IPS-20b (cell line): ENCODE data around the gene ACSS1.
"Not testable (repeated sequence)": the region's sequence is repeated elsewhere in the genome, so short reads cannot be mapped to it uniquely, and the experiment has no call there.

Experiments used
- H3K27ac ChIP-seq: one replicate; pipeline ENCODE4 v1.5.1; 2013; ENCODE audit warnings: low read length
- H3K27me3 ChIP-seq: 2 replicates; pipeline ENCODE4 v1.6.1; 2013; ENCODE audit warnings: mild to moderate bottlenecking, low read length, inconsistent platforms; ENCODE audit not compliant: insufficient read depth
- H3K36me3 ChIP-seq: 2 replicates; pipeline ENCODE4 v1.6.1; 2013; ENCODE audit warnings: low read depth, mild to moderate bottlenecking, inconsistent platforms, low read length, moderate library complexity; ENCODE audit not compliant: insufficient read depth
- H3K4me1 ChIP-seq: 2 replicates; pipeline ENCODE4 v1.6.1; 2013; ENCODE audit warnings: mild to moderate bottlenecking, control low read depth, inconsistent platforms, low read length, moderate library complexity; ENCODE audit not compliant: insufficient read depth
- H3K4me3 ChIP-seq: 2 replicates; pipeline ENCODE4 v1.5.1; 2013; ENCODE audit warnings: mild to moderate bottlenecking, low read length, inconsistent platforms
- H3K9ac ChIP-seq: 2 replicates; pipeline ENCODE4 v1.6.1; 2013; ENCODE audit warnings: low read depth, mild to moderate bottlenecking, inconsistent platforms, low read length, moderate library complexity
- H3K9me3 ChIP-seq: 2 replicates; pipeline ENCODE4 v1.6.1; 2013; ENCODE audit warnings: mild to moderate bottlenecking, low read depth, low read length, inconsistent platforms; ENCODE audit not compliant: insufficient read depth

Gene ACSS1

GRCh38 chr20:25009218-25010145, 48.5 kb downstream of the ACSS1 start:
- H3K4me3 ChIP-seq: no peak overlapping the region
- H3K9ac ChIP-seq: no peak overlapping the region
- no peak overlapping the region for H3K27ac ChIP-seq
- H3K4me1 ChIP-seq: no peaks in the 10 kb centered on the region
- H3K27me3 ChIP-seq: no peaks in the 10 kb centered on the region
- H3K36me3 ChIP-seq: no peaks in the 10 kb centered on the region
- H3K9me3 ChIP-seq: no peaks in the 10 kb centered on the region

DNA sequence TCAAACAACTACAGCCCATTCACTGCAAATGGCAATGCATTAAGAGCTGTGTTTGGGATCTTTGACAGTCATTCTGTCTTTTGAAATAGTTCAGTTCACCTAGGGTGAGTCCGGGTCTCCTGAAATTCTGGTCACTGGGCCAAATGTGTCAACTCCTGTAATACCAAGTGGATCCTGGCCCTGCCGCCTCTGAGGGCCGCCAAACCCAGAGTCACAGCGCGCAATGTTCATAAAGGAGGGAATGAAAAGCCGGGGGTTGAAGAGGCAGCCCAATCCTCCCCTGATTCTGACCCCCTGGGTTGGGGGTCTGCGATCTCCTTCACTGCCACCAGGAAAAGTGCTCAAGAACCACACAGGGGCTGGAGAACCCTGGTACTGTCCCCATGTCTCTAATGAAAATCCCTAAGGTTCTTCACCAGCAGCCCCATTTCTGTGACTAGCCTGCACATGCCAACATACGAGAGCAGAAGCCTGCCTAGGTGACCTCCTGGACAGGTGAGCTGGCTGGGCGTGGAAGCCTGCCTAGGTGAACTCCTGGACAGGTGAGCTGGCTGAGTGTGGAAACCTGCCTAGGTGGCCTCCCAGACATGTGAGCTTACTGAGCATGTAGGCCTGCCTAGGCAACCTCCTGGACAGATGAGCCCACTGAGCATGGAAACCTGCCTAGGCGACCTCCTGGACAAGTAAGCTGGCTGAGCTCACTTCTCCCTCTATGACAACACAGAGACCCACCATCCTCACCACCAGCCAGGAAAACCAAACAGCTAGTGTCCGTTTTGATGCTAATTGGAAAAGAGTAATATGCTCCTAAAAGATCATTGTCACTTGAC, 49.3 kb downstream of the ACSS1 start:
- H3K9me3 ChIP-seq: no peaks in the 10 kb centered on the region
- H3K36me3 ChIP-seq: no peaks in the 10 kb centered on the region
- no peaks in the 10 kb centered on the region for H3K4me1 ChIP-seq
- no peaks in the 10 kb centered on the region for H3K27me3 ChIP-seq
- H3K4me3 ChIP-seq: no peak overlapping the region
- H3K27ac ChIP-seq: no peak overlapping the region
- no peak overlapping the region for H3K9ac ChIP-seq

DNA sequence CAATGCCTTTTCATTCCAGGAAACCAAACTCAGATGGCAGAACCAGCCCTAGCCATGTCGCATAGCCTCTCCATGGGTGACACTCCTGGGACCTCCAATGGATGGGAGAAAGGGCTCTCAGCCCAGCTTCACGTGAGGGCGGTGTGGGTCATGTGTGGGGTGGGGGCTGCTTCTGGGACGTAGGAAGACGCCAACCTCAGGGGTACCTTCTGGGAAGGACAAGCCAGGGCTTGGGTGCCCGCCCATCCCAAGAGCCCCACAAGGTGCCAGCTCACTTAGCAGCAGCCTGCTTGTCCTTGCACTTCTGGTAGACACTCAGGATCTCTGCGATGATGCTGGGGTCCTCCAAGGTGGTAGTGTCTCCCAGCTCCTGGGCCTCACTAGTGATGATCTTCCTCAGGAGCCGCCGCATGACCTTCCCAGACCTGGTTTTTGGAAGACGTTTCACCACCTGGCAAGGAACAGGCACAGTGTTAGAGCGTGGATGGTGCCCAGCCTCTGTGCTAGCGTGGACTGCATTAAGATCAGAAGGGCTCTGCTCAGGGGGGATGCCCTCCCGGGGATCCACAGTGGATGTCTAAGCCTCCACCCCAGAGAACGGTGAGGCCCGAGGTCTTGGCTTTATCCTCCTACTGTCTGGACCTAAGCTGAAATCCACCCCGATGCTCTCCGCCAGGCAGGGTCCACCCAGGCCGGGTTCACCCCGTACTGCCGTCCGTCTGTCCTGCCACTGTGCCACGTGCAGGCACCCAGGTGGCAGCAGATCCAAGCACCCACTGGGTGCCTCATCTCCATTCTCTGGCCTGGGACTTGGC, 50.2 kb downstream of the ACSS1 start:
- H3K27me3 ChIP-seq: no peaks in the 10 kb centered on the region
- no peak overlapping the region for H3K4me3 ChIP-seq
- no peaks in the 10 kb centered on the region for H3K36me3 ChIP-seq
- H3K9me3 ChIP-seq: no peaks in the 10 kb centered on the region
- no peak overlapping the region for H3K27ac ChIP-seq
- H3K4me1 ChIP-seq: no peaks in the 10 kb centered on the region
- H3K9ac ChIP-seq: no peak overlapping the region

DNA sequence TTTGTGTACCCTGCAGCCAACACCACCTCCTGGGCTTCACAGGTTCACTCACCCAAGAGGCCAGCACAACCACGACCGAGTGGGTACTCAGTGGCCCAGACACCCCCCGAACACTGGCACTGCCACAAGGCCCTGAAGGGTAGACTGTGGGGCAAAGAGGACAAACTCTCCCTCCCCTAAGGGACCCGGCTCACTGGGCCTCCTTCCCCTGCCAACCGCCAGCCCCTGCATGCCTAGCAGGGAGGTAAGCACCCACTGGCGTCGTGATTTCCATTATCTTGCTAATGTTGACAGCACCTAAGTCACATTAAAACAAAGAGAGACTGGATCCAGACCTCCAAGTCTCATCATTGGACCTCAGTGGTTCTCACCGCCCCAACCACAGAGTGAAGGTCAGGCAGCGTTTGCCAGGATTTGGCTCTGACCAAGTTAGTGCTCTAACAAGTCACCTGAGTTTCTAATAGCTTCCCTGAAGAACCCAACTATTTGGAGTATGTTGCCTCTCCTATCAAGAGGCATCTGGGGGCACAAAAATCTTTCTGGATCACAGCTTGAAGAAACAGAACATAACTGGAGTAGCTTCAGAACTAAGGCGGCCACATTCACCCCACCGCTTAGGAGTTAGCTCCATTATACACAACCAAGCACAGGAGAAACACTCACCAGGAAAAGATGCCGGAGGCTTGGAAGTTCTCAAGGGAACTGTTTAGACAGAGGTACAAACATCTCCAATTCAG, 51.3 kb downstream of the ACSS1 start:
- no peak overlapping the region for H3K9ac ChIP-seq
- H3K36me3 ChIP-seq: no peaks in the 10 kb centered on the region
- no peaks in the 10 kb centered on the region for H3K4me1 ChIP-seq
- H3K4me3 ChIP-seq: no peak overlapping the region
- H3K9me3 ChIP-seq: no peaks in the 10 kb centered on the region
- H3K27me3 ChIP-seq: no peaks in the 10 kb centered on the region
- H3K27ac ChIP-seq: no peak overlapping the region

DNA sequence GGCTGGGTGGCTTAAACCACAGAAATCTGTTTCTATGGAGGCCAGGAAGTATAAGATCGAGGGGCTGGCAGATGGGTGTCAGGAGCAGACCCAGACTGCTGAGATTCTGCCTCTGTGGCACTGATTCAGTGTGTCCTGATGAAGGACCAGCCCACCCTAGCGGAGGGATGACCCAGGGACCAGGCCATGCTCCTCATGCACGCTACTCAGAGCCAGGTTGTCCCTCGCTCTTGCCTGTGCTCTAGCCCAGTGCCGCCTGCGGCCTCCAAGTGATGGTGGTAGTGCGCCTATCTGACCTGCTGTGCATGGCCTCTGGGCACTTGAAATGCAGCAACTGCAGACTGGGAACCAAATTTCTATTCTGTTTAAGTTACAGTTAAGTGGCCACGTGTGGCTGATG, 52.3 kb downstream of the ACSS1 start:
- H3K36me3 ChIP-seq: no peaks in the 10 kb centered on the region
- no peaks in the 10 kb centered on the region for H3K27me3 ChIP-seq
- H3K9ac ChIP-seq: no peak overlapping the region
- no peaks in the 10 kb centered on the region for H3K9me3 ChIP-seq
- H3K4me3 ChIP-seq: no peak overlapping the region
- no peaks in the 10 kb centered on the region for H3K4me1 ChIP-seq
- no peak overlapping the region for H3K27ac ChIP-seq

DNA sequence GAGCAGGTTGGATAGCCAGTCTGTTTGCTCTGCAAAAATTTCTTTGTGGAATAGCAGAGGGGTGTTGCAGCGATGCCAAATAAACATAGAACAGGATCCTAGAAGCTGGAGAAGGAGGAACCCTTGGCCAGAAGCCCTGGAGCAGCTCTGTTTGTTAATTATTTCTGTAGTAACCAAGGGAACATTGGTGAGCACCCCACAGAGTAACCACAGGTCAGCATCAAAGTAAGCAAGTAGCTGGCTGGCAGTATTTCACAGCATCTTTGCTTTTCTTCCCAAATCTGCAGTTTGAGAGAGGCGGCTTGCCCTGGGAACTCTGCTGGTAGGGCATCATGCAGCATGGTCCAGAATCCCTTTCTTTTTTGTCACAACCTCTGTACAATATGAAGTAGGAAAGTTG, 52.7 kb downstream of the ACSS1 start:
- H3K27me3 ChIP-seq: peaks cover 2% of the 10 kb centered on the region; the same call in 1 of the 2 replicates
- H3K4me1 ChIP-seq: no peaks in the 10 kb centered on the region
- no peak overlapping the region for H3K27ac ChIP-seq
- H3K9ac ChIP-seq: no peak overlapping the region
- H3K4me3 ChIP-seq: no peak overlapping the region
- no peaks in the 10 kb centered on the region for H3K9me3 ChIP-seq
- no peaks in the 10 kb centered on the region for H3K36me3 ChIP-seq

DNA sequence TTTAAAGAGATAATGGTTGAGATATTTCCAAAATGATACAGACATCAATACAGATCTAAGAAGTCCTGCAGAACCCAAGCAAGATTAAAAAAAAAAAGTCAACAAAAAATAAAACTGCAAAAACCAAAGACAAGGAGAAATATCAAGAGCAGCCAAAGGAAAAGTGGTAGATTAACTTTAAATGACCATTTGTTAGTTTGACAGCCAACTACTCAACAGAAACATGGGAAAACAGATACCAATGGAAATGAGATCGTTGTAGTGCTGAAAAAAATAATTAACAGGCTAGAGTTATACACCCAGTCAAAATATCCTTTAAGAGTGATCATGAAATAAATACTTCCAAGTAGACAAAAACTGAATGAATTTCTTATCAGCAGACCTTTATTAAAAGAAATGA, 54.9 kb downstream of the ACSS1 start:
- no peak overlapping the region for H3K9ac ChIP-seq
- H3K36me3 ChIP-seq: no peaks in the 10 kb centered on the region
- no peak overlapping the region for H3K4me3 ChIP-seq
- peaks cover 22% of the 10 kb centered on the region for H3K27me3 ChIP-seq
- H3K9me3 ChIP-seq: no peaks in the 10 kb centered on the region
- H3K4me1 ChIP-seq: no peaks in the 10 kb centered on the region
- no peak overlapping the region for H3K27ac ChIP-seq

GRCh38 chr20:25001323-25001722, 56.6 kb downstream of the ACSS1 start:
- H3K27ac ChIP-seq, H3K9me3 ChIP-seq, H3K36me3 ChIP-seq, H3K9ac ChIP-seq, H3K4me1 ChIP-seq, H3K4me3 ChIP-seq: not testable (repeated sequence)
- H3K27me3 ChIP-seq: peaks cover 26% of the 10 kb centered on the region

- Histone ChIP-seq H3K27me3 (peaks cover 26% of the 10 kb centered on the region), H3K9ac (no peak overlapping the region), H3K27ac (no peak overlapping the region), H3K9me3 (no peaks in the 10 kb centered on the region), H3K36me3 (no peaks in the 10 kb centered on the region), H3K4me1 (no peaks in the 10 kb centered on the region), H3K4me3 (no peak overlapping the region)
Measured at GRCh38 chr20:25000268-25000801, 57.6 kb downstream of the ACSS1 start.

DNA sequence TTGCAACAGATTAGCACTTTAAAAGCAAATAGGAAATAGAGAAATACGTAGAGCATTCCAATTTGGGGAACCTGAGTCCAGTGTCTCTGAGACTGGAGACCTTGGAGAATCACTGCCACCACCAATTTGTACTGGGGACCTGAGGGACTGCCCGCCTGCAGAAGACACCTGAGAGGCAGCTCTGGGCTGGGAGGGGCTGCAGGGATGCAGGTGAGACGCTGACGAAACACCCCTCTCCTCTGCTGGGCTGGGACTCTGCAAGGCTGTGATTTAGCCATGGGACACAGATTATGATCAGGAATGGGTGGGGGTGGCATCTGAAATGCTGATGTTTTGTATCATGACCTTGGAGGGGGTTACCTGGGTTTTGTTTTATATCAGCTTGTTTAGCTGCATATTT, 58.4 kb downstream of the ACSS1 start:
- Histone ChIP-seq H3K4me1 (no peaks in the 10 kb centered on the region), H3K36me3 (no peaks in the 10 kb centered on the region), H3K9ac (no peak overlapping the region), H3K27me3 (peaks cover 26% of the 10 kb centered on the region), H3K9me3 (no peaks in the 10 kb centered on the region), H3K27ac (no peak overlapping the region), H3K4me3 (no peak overlapping the region)
